Kidney (tissue), 14 donors: ENCODE results near the gene KSR1. TPM values are rescaled to one million over a fixed set of nuclear protein-coding genes. Genes with fewer than 3 reads are reported as not detected.
A peak's percentile ranks its signal among the peaks of the same experiment; 100 is the strongest.

Experiments
- DNase-seq, 5 donors: peaks; one replicate each; pipeline ENCODE4 v3.0.0-alpha.2; 2013 to 2020
- FAIRE-seq: peaks from 2 replicates; lab custom pipeline; 2012; peaks lifted over from hg19 to GRCh38; lab: Jason Lieb, UNC
- H3K27ac ChIP-seq, 2 donors: one replicate each; pipeline ENCODE4 v1.7.0; 2013; ENCODE audit warnings: low read depth in 2 of 2, low read length in 2 of 2, inconsistent platforms in 1 of 2
- H3K27me3 ChIP-seq: one replicate; pipeline ENCODE4 v1.7.1; 2013; ENCODE audit warnings: low read length, inconsistent platforms; ENCODE audit not compliant: control insufficient read depth, insufficient read depth
- H3K36me3 ChIP-seq, 3 donors: one replicate each; pipeline versions ENCODE4 v1.7.0 to v1.7.1; 2013; ENCODE audit warnings: low read length in 3 of 3, control low read depth in 1 of 3, inconsistent platforms in 1 of 3; ENCODE audit not compliant: insufficient read depth in 3 of 3, control insufficient read depth in 2 of 3
- H3K4me1 ChIP-seq, 3 donors: one replicate each; pipeline versions ENCODE4 v1.7.0 to v1.7.1; 2013; ENCODE audit warnings: low read length in 3 of 3, inconsistent platforms in 1 of 3, low read depth in 1 of 3; ENCODE audit not compliant: control insufficient read depth in 2 of 3, insufficient read depth in 2 of 3
- H3K4me3 ChIP-seq, 3 donors: one replicate each; pipeline versions ENCODE4 v1.7.0 to v1.8.1; 2013; ENCODE audit warnings: low read length in 3 of 3, control low read depth in 1 of 3, inconsistent platforms in 1 of 3
- H3K9ac ChIP-seq, 3 donors: one replicate each; pipeline versions ENCODE4 v1.7.0 to v1.7.1; 2013; ENCODE audit warnings: low read length in 3 of 3, control low read depth in 1 of 3, inconsistent platforms in 1 of 3
- H3K9me3 ChIP-seq, 3 donors: one replicate each; pipeline versions ENCODE4 v1.7.0 to v1.7.1; 2013; ENCODE audit warnings: low read length in 3 of 3, control low read depth in 1 of 3, inconsistent platforms in 1 of 3; ENCODE audit not compliant: control insufficient read depth in 2 of 3, insufficient read depth in 1 of 3
- intact Hi-C: fragments of 100-400 bp; cut with DNase I; formaldehyde crosslinking; loops from one replicate; pipeline ENCODE4 v1.11.1; 2022
- polyA plus RNA-seq: library from polyadenylated mRNA; stranded (reverse); fragments of 350-450 nt; fragmentation: Illumina TruSeq; extraction: RNeasy Lipid Tissue Mini Kit (QIAGEN cat#74804); gene quantifications from one replicate; pipeline ENCODE4 v1.2.3, GENCODE V29; 2014; ENCODE audit warnings: low read depth, low replicate concordance; ENCODE audit not compliant: insufficient read depth
- total RNA-seq: library from RNA; stranded (reverse); fragmentation: NEBNext Ultra II Directional; extraction: Animal tissue kit (Norgen Biotek cat#: 25700); gene quantifications from one replicate; pipeline ENCODE4 v1.2.1, GENCODE V29; 2021
- TF ChIP-seq, protein P1 (sequence below): IDR thresholded peaks from 3 replicates; pipeline ENCODE4 v1.5.1; 2012; ENCODE audit warnings: mild to moderate bottlenecking, moderate library complexity, borderline replicate concordance; ENCODE audit not compliant: insufficient read depth; ENCODE audit errors: extremely low read depth
- donor health status: control.
- donor health status: control.
- donor health status: control.
- donor health status: control.
- donor health status: control.
- donor health status: DM: yes; HTN: yes; CAD: no.
- donor health status: Normal renal cell carcinoma (clear cell type).

KSR1 gene
- total and polyA plus RNA-seq, 2 donors from 2014 or later, result 11.7 to 97.3 TPM

DNA sequence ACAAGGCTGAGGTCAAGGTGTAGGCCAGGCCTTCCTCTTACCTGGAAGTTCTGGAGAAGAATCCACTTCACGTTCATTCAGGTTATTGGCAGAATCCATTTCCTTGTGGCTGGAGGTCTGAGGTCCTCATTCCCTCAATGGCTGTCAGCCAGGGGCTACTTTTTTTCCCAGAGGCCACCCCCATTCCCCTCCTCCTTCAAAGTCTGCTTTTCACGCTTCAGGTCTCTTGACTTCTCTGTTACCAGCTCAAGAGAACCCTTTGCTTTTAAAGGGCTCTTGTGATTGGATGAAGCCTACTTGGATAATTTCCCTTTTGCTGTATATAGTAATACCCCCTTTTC, 119.6 kb downstream of the KSR1 start:
- no peaks in the 10 kb centered on the region for H3K27me3 ChIP-seq
- intact Hi-C loops, result no loop called here
- H3K4me1 ChIP-seq, result peaks cover 0 to 17% (median 8%) of the 10 kb centered on the region in 3 donors
- H3K27ac ChIP-seq, result peak overlapping the region; percentile 7 to 33
- no peak overlapping the region for H3K9ac ChIP-seq
- FAIRE-seq, result no peak
- H3K36me3 ChIP-seq, result no peaks in the 10 kb centered on the region
- H3K4me3 ChIP-seq, result no peak overlapping the region
- TF ChIP-seq, protein P1, sequence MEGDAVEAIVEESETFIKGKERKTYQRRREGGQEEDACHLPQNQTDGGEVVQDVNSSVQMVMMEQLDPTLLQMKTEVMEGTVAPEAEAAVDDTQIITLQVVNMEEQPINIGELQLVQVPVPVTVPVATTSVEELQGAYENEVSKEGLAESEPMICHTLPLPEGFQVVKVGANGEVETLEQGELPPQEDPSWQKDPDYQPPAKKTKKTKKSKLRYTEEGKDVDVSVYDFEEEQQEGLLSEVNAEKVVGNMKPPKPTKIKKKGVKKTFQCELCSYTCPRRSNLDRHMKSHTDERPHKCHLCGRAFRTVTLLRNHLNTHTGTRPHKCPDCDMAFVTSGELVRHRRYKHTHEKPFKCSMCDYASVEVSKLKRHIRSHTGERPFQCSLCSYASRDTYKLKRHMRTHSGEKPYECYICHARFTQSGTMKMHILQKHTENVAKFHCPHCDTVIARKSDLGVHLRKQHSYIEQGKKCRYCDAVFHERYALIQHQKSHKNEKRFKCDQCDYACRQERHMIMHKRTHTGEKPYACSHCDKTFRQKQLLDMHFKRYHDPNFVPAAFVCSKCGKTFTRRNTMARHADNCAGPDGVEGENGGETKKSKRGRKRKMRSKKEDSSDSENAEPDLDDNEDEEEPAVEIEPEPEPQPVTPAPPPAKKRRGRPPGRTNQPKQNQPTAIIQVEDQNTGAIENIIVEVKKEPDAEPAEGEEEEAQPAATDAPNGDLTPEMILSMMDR, result no peak
- no peaks in the 10 kb centered on the region for H3K9me3 ChIP-seq
- DNase-seq, result peak in 3 of 5 donors; percentile 31 to 50 (median 43)

DNA sequence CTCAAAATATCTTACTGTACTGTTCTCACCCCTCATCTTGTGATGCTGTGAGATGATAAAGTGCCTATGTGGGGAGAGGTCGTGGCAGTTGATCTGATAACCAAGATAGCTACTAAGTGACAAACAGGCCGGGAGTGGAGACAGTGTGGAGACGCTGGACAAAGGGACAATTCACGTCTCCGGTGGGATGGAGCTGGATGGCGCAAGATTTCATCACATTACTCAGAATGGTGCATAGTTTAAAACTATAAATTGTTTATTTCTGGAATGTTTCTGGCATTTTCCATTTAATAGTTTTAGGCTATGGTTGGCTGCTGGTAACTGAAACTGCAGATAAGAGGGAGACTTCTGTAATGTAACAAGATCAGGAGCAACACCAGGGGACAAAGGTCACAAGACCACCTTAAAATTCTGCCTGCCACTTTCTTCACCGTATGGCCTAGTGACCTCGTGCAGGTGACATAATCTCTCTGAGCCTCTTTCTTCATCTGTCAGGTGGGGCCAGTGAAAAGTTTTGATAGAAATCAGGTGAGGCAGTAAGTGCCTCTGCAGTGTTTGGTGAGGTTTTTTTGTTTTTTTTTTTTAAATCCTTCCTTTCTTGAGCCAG, 120.3 kb downstream of the KSR1 start:
- no peak overlapping the region for H3K4me3 ChIP-seq
- H3K4me1 ChIP-seq, result peaks cover 0 to 14% (median 8%) of the 10 kb centered on the region in 3 donors
- intact Hi-C loops, result no loop called here
- TF ChIP-seq, protein P1, result no peak
- no peaks in the 10 kb centered on the region for H3K9me3 ChIP-seq
- no peaks in the 10 kb centered on the region for H3K27me3 ChIP-seq
- DNase-seq (peak in 1 of 5 donors; percentile 5), FAIRE-seq (no peak)
- H3K27ac ChIP-seq, result peak overlapping the region; percentile 75 to 81
- no peak overlapping the region for H3K9ac ChIP-seq
- no peaks in the 10 kb centered on the region for H3K36me3 ChIP-seq

DNA sequence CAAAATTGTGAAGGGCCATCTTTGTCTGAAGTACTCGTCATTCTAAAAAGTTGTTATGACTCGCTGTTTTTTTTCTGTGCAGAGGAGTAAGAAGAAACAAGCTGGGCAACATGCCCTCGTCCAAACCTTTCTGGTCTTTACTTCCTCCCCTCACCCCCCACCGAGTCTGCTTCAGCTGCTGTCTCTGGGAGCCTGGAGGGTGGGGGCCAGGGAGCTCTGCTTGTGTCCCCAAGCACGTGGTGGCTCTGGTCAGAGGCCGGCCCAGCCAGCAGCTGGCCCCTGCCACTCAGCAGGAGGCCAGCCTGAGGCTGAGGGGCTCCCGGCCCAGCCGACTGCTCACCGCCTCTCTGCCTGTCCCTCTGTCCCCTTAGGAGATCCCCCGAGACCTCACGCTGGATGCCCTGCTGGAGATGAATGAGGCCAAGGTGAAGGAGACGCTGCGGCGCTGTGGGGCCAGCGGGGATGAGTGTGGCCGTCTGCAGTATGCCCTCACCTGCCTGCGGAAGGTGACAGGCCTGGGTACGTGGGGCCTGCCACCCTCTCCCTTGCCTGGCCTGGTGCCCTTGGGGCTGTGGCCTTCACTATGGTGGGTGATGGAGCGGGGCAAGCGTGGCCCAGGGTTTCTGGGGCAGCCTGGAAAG, 121.0 kb downstream of the KSR1 start:
- peak overlapping the region; percentile 75 to 81 for H3K27ac ChIP-seq
- TF ChIP-seq, protein P1, result no peak
- H3K9me3 ChIP-seq, result no peaks in the 10 kb centered on the region
- DNase-seq (peak in 4 of 5 donors; percentile 21 to 84 (median 58)), FAIRE-seq (no peak)
- no peaks in the 10 kb centered on the region for H3K27me3 ChIP-seq
- H3K36me3 ChIP-seq, result no peaks in the 10 kb centered on the region
- H3K9ac ChIP-seq, result no peak overlapping the region
- intact Hi-C loops, result no loop called here
- peaks cover 0 to 14% (median 8%) of the 10 kb centered on the region in 3 donors for H3K4me1 ChIP-seq
- H3K4me3 ChIP-seq, result no peak overlapping the region
